HCT116 (cell line): ENCODE data around the gene TFDP3.

ENCODE experiments used
- EGR1 ChIP-seq: IDR thresholded peaks from 2 replicates; pipeline ENCODE4 v1.6.1; 2012; ENCODE audit warnings: low read depth
- EZH2 ChIP-seq: fragments of 200-600 bp; sonication (generic); IDR thresholded peaks from 2 replicates; pipeline ENCODE4 v1.6.1; 2017; ENCODE audit warnings: antibody characterized with exemption, mixed run types
- EZH2phosphoT487 ChIP-seq: fragments of 200-600 bp; IDR thresholded peaks from 2 replicates; pipeline ENCODE4 v1.6.1; 2018; ENCODE audit warnings: antibody characterized with exemption, borderline replicate concordance
- POLR2A ChIP-seq: IDR thresholded peaks from 2 replicates; pipeline ENCODE4 v1.7.0; 2011; ENCODE audit warnings: borderline replicate concordance; ENCODE audit not compliant: insufficient read depth, insufficient read length; ENCODE audit errors: extremely low read depth
- POLR2AphosphoS5 ChIP-seq: IDR thresholded peaks from 2 replicates; pipeline ENCODE4 v1.6.1; 2011; ENCODE audit warnings: mild to moderate bottlenecking, low read depth, low read length, moderate library complexity
- TF ChIP-seq, protein P1 (sequence below), 3 experiments: fragments of 200-600 bp in 1 of 3; sonication (generic) in 1 of 3; IDR thresholded peaks in 2 of 3; conservative IDR thresholded peaks in 1 of 3; 2 replicates each; pipeline ENCODE4 v1.5.1; 2012 to 2017; ENCODE audit warnings: low read depth in 2 of 3, low read length in 2 of 3, antibody characterized with exemption in 1 of 3, borderline replicate concordance in 1 of 3, control low read depth in 1 of 3, mild to moderate bottlenecking in 1 of 3, mixed read lengths in 1 of 3, mixed run types in 1 of 3, moderate library complexity in 1 of 3; ENCODE audit not compliant: insufficient read depth in 1 of 3
- TF ChIP-seq, protein P2 (sequence below): IDR thresholded peaks from 2 replicates; pipeline ENCODE4 v1.6.1; 2012

DNA sequence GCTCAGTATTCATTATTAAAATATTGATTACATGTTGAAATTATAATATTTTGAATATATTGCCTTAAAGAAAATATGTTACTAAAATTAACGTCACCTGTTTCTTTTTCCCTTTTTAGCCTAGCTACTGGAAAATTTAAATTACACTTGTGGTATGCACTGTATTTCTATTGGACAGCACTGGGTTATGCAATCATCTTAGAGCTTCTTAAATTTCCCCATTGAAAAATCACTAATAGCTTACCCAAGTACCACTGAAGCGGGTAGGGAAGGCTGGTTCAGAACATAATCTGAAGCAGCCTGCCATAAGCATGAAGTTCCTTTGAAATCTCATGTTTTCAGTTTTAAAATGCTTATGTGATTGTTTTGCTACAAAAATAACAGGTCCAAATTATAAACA is 49.5 kb upstream of the TFDP3 start:
- TF ChIP-seq, protein P1, sequence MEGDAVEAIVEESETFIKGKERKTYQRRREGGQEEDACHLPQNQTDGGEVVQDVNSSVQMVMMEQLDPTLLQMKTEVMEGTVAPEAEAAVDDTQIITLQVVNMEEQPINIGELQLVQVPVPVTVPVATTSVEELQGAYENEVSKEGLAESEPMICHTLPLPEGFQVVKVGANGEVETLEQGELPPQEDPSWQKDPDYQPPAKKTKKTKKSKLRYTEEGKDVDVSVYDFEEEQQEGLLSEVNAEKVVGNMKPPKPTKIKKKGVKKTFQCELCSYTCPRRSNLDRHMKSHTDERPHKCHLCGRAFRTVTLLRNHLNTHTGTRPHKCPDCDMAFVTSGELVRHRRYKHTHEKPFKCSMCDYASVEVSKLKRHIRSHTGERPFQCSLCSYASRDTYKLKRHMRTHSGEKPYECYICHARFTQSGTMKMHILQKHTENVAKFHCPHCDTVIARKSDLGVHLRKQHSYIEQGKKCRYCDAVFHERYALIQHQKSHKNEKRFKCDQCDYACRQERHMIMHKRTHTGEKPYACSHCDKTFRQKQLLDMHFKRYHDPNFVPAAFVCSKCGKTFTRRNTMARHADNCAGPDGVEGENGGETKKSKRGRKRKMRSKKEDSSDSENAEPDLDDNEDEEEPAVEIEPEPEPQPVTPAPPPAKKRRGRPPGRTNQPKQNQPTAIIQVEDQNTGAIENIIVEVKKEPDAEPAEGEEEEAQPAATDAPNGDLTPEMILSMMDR (IDR thresholded peaks at IDR 0.05 in 2 of 3, conservative IDR thresholded peaks at IDR 0.05 in 1 of 3; ENCODE audit: borderline replicate concordance in 1 of 3, insufficient read depth in 1 of 3, low read depth in 2 of 3, low read length in 2 of 3), result no peak
- TF ChIP-seq POLR2A (no peak), EZH2 (no peak), POLR2AphosphoS5 (no peak), EZH2phosphoT487 (no peak), EGR1 (no peak)
- TF ChIP-seq, protein P2, sequence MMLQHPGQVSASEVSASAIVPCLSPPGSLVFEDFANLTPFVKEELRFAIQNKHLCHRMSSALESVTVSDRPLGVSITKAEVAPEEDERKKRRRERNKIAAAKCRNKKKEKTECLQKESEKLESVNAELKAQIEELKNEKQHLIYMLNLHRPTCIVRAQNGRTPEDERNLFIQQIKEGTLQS, result no peak
